Measurements from ENCODE around the gene TMEM222. TPM values are rescaled to one million over a fixed set of nuclear protein-coding genes. Genes with fewer than 3 reads are reported as not detected.

Gene TMEM222
- total RNA-seq, 1 donor from 2014 or later, result 7.4 TPM

- H3K4me1 ChIP-seq, result peaks cover 6% of the 10 kb centered on the region
- no peak for DNase-seq (ENCODE audit: low spot score)
- no peak overlapping the region for H3K4me3 ChIP-seq
- peaks cover 6% of the 10 kb centered on the region for H4K20me1 ChIP-seq (ENCODE audit: low read depth)
- H3K4me1 Mint-ChIP-seq, result peaks cover 25% of the 10 kb centered on the region
- H3K36me3 ChIP-seq, result no peaks in the 10 kb centered on the region
- H2AFZ ChIP-seq (replicated peaks), result no peak overlapping the region
- H3K27ac ChIP-seq, result no peak overlapping the region
- H3K4me2 ChIP-seq, result no peak overlapping the region
- H3K9ac ChIP-seq, result no peak overlapping the region
- no peaks in the 10 kb centered on the region for H3K27me3 ChIP-seq
- H3K4me3 Mint-ChIP-seq, result no peak overlapping the region
- H3K79me2 ChIP-seq (ENCODE audit: low read depth), result peaks cover 78% of the 10 kb centered on the region
- TF ChIP-seq EZH2phosphoT487 (IDR thresholded peaks at IDR 0.05), result no peak
- no peak for TF ChIP-seq EZH2 (IDR thresholded peaks at IDR 0.05)
- no peak for TF ChIP-seq CTCF (IDR thresholded peaks at IDR 0.05)
- H3K9me3 Mint-ChIP-seq, result no peaks in the 10 kb centered on the region
- no peaks in the 10 kb centered on the region for H3K9me3 ChIP-seq (ENCODE audit: low read depth)
- peaks cover 12% of the 10 kb centered on the region for H3K36me3 Mint-ChIP-seq
- peaks cover 4% of the 10 kb centered on the region for H3K27me3 Mint-ChIP-seq (ENCODE audit: insufficient read depth, low read depth)
- H3K27ac Mint-ChIP-seq, result no peak overlapping the region
- peaks cover 7% of the 10 kb centered on the region for H3F3A ChIP-seq (ENCODE audit: low read depth)
Observed at GRCh38 chr1:27325286-27325685, 3.3 kb downstream of the TMEM222 start.

- Mint-ChIP-seq H3K4me3 (no peak overlapping the region), H3K27ac (no peak overlapping the region), H3K9me3 (no peaks in the 10 kb centered on the region), H3K36me3 (peaks cover 12% of the 10 kb centered on the region), H3K27me3 (ENCODE audit: insufficient read depth, low read depth) (peaks cover 4% of the 10 kb centered on the region), H3K4me1 (peaks cover 16% of the 10 kb centered on the region)
- Histone ChIP-seq H3F3A (ENCODE audit: low read depth) (peaks cover 8% of the 10 kb centered on the region), H3K9me3 (ENCODE audit: low read depth) (no peaks in the 10 kb centered on the region), H3K36me3 (no peaks in the 10 kb centered on the region), H3K4me1 (peaks cover 4% of the 10 kb centered on the region), H3K27me3 (no peaks in the 10 kb centered on the region), H3K4me3 (no peak overlapping the region), H3K27ac (no peak overlapping the region), H3K79me2 (ENCODE audit: low read depth) (peaks cover 70% of the 10 kb centered on the region), H3K4me2 (no peak overlapping the region), H3K9ac (no peak overlapping the region), H2AFZ (replicated peaks) (no peak overlapping the region), H4K20me1 (ENCODE audit: low read depth) (peaks cover 14% of the 10 kb centered on the region)
- TF ChIP-seq CTCF (IDR thresholded peaks at IDR 0.05), result no peak
- no peak for TF ChIP-seq EZH2 (IDR thresholded peaks at IDR 0.05)
- no peak for TF ChIP-seq EZH2phosphoT487 (IDR thresholded peaks at IDR 0.05)
- DNase-seq (ENCODE audit: low spot score), result no peak
Observed at GRCh38 chr1:27327964-27328363, 6.0 kb downstream of the TMEM222 start.

- peaks cover 8% of the 10 kb centered on the region for H3F3A ChIP-seq (ENCODE audit: low read depth)
- no peak overlapping the region for H3K27ac ChIP-seq
- H3K36me3 ChIP-seq, result no peaks in the 10 kb centered on the region
- no peaks in the 10 kb centered on the region for H3K9me3 ChIP-seq (ENCODE audit: low read depth)
- H3K4me2 ChIP-seq, result no peak overlapping the region
- H3K4me3 ChIP-seq, result no peak overlapping the region
- H3K9ac ChIP-seq, result no peak overlapping the region
- Mint-ChIP-seq H3K4me3 (no peak overlapping the region), H3K27me3 (ENCODE audit: insufficient read depth, low read depth) (peaks cover 2% of the 10 kb centered on the region), H3K27ac (no peak overlapping the region), H3K9me3 (no peaks in the 10 kb centered on the region), H3K4me1 (peaks cover 8% of the 10 kb centered on the region), H3K36me3 (peaks cover 11% of the 10 kb centered on the region)
- H3K4me1 ChIP-seq, result no peaks in the 10 kb centered on the region
- H2AFZ ChIP-seq (replicated peaks), result no peak overlapping the region
- no peak for DNase-seq (ENCODE audit: low spot score)
- TF ChIP-seq EZH2 (IDR thresholded peaks at IDR 0.05) (no peak), CTCF (IDR thresholded peaks at IDR 0.05) (no peak), EZH2phosphoT487 (IDR thresholded peaks at IDR 0.05) (no peak)
- peaks cover 42% of the 10 kb centered on the region for H3K79me2 ChIP-seq (ENCODE audit: low read depth)
- H4K20me1 ChIP-seq (ENCODE audit: low read depth), result peaks cover 14% of the 10 kb centered on the region
- H3K27me3 ChIP-seq, result no peaks in the 10 kb centered on the region
Observed at GRCh38 chr1:27330786-27331185, 8.8 kb downstream of the TMEM222 start.
